HCT116 (cell line): ENCODE results near the gene MAPK8IP3. TPM values are rescaled to one million over a fixed set of nuclear protein-coding genes. Genes with fewer than 3 reads are reported as not detected.

Experiments used
- ATAC-seq: fragments of 200-7000 bp; cut with Tn5 transposase; 2 replicates; pipeline ENCODE4 v1.9.1; 2020; ENCODE audit warnings: mild to moderate bottlenecking, moderate library complexity
- BruUV-seq: library from RNA; stranded (reverse); fragments of 400-500 nt; replicated peaks from 2 replicates; lab custom pipeline; 2021; lab: Mats Ljungman, UMichigan
- CTCF ChIA-PET: fragments of 300-600 bp; sonication (Branson Sonifier 250); formaldehyde crosslinking; loops from one replicate; lab custom pipeline; 2021; ENCODE audit warnings: antibody characterized with exemption; lab: Charles Lee
- POLR2A ChIA-PET: fragments of 300-600, 350-600 bp; sonication (Branson Sonifier 250); formaldehyde crosslinking; loops from one replicate; lab custom pipeline; 2021; ENCODE audit warnings: antibody characterized with exemption; lab: Charles Lee
- RAD21 ChIA-PET, 2 experiments: fragments of 300-600 bp; sonication (Branson Sonifier 250); formaldehyde crosslinking; loops; one replicate each; lab custom pipeline; 2023; ENCODE audit warnings: low total read pairs in 2 of 2; ENCODE audit not compliant: uncharacterized antibody in 2 of 2, unreplicated experiment in 2 of 2, low non-redundant PET in 1 of 2; lab: Charles Lee
- DNase-seq: peaks from one replicate; pipeline ENCODE4 v3.0.0-alpha.2; 2010; ENCODE audit warnings: low read depth, low spot score
- H2AFZ ChIP-seq: fragments of 200-600 bp; shearing (Covaris generic), sonication (generic); 2 replicates; pipeline ENCODE4 v1.6.1; 2017; ENCODE audit warnings: low read depth, mixed run types, mixed read lengths, antibody characterized with exemption, low read length; ENCODE audit not compliant: poor library complexity, severe bottlenecking
- H3K27ac ChIP-seq: 2 replicates; pipeline ENCODE4 v1.5.1; 2012; ENCODE audit warnings: low read depth, low read length
- H3K27me3 ChIP-seq: fragments of 200-600 bp; sonication (generic); 2 replicates; pipeline ENCODE4 v1.6.1; 2016; ENCODE audit warnings: mixed run types, low read length, mixed read lengths; ENCODE audit not compliant: insufficient read depth
- H3K36me3 ChIP-seq, 2 experiments: fragments of 200-500 bp in 1 of 2; fragments of 200-600 bp in 1 of 2; sonication (Bioruptor generic) in 1 of 2; sonication (generic) in 1 of 2; 2 replicates each; pipeline versions ENCODE4 v1.5.1 to v1.6.1; 2014 to 2016; ENCODE audit warnings: low read length in 2 of 2, inconsistent platforms in 1 of 2, mixed read lengths in 1 of 2, mixed run types in 1 of 2; ENCODE audit not compliant: insufficient read depth in 2 of 2, control insufficient read depth in 1 of 2
- H3K4me1 ChIP-seq, 2 experiments: fragments of 200-600 bp in 1 of 2; sonication (generic) in 1 of 2; 2 replicates each; pipeline versions ENCODE4 v1.5.1 to v1.6.1; 2012 to 2017; ENCODE audit warnings: low read length in 2 of 2, inconsistent platforms in 1 of 2, mild to moderate bottlenecking in 1 of 2, mixed read lengths in 1 of 2, mixed run types in 1 of 2, moderate library complexity in 1 of 2; ENCODE audit not compliant: insufficient read depth in 2 of 2, control insufficient read depth in 1 of 2
- H3K4me2 ChIP-seq: fragments of 200-600 bp; sonication (generic); 2 replicates; pipeline ENCODE4 v1.6.1; 2017; ENCODE audit warnings: mixed run types, low read length, mixed read lengths
- H3K4me3 ChIP-seq, 2 experiments: fragments of 200-600 bp in 1 of 2; sonication (generic) in 1 of 2; replicated peaks in 1 of 2; 2 replicates each; pipeline ENCODE4 v1.5.1; 2011 to 2016; ENCODE audit warnings: low read length in 2 of 2, control low read depth in 1 of 2, low read depth in 1 of 2, mild to moderate bottlenecking in 1 of 2, mixed read lengths in 1 of 2, mixed run types in 1 of 2
- H3K79me2 ChIP-seq: fragments of 200-600 bp; sonication (generic); 2 replicates; pipeline ENCODE4 v1.6.1; 2017; ENCODE audit warnings: mild to moderate bottlenecking, mixed run types, low read length, moderate library complexity, mixed read lengths; ENCODE audit not compliant: insufficient read depth
- H3K9ac ChIP-seq: fragments of 200-600 bp; sonication (generic); 2 replicates; pipeline ENCODE4 v1.6.1; 2016; ENCODE audit warnings: low read length, mixed read lengths
- H3K9me2 ChIP-seq: fragments of 200-600 bp; sonication (generic), shearing (Covaris generic); 2 replicates; pipeline ENCODE4 v1.6.1; 2017; ENCODE audit warnings: mixed run types, mild to moderate bottlenecking, moderate library complexity; ENCODE audit not compliant: insufficient read depth
- H3K9me3 ChIP-seq, 2 experiments: fragments of 200-500 bp in 1 of 2; fragments of 200-600 bp in 1 of 2; sonication (Bioruptor generic) in 1 of 2; sonication (generic) in 1 of 2; 2 replicates each; pipeline ENCODE4 v1.6.1; 2014 to 2017; ENCODE audit warnings: low read length in 2 of 2, mixed read lengths in 2 of 2, inconsistent platforms in 1 of 2, low read depth in 1 of 2, mild to moderate bottlenecking in 1 of 2, mixed run types in 1 of 2, moderate library complexity in 1 of 2; ENCODE audit not compliant: control insufficient read depth in 1 of 2, insufficient read depth in 1 of 2
- H4K20me1 ChIP-seq: fragments of 200-600 bp; sonication (generic), shearing (Covaris generic); 2 replicates; pipeline ENCODE4 v1.6.1; 2017; ENCODE audit warnings: mixed run types, mild to moderate bottlenecking, moderate library complexity; ENCODE audit not compliant: insufficient read depth
- CBX3 ChIP-seq: IDR thresholded peaks from 2 replicates; pipeline ENCODE4 v1.6.1; 2012; ENCODE audit warnings: low read depth
- CEBPB ChIP-seq: IDR thresholded peaks from 2 replicates; pipeline ENCODE4 v1.6.1; 2012; ENCODE audit warnings: low read depth
- ELF1 ChIP-seq: IDR thresholded peaks from 2 replicates; pipeline ENCODE4 v1.6.1; 2012; ENCODE audit warnings: low read depth, borderline replicate concordance
- EZH2 ChIP-seq: fragments of 200-600 bp; sonication (generic); IDR thresholded peaks from 2 replicates; pipeline ENCODE4 v1.6.1; 2017; ENCODE audit warnings: antibody characterized with exemption, mixed run types
- EZH2phosphoT487 ChIP-seq: fragments of 200-600 bp; IDR thresholded peaks from 2 replicates; pipeline ENCODE4 v1.6.1; 2018; ENCODE audit warnings: antibody characterized with exemption, borderline replicate concordance
- FOSL1 ChIP-seq: IDR thresholded peaks from 2 replicates; pipeline ENCODE4 v1.6.1; 2012; ENCODE audit warnings: low read depth
- JUND ChIP-seq: IDR thresholded peaks from 2 replicates; pipeline ENCODE4 v1.6.1; 2012
- MAX ChIP-seq: IDR thresholded peaks from 2 replicates; pipeline ENCODE4 v1.6.1; 2012
- RAD21 ChIP-seq: IDR thresholded peaks from 2 replicates; pipeline ENCODE4 v1.6.1; 2012; ENCODE audit warnings: low read depth, mild to moderate bottlenecking
- SIN3A ChIP-seq: IDR thresholded peaks from 2 replicates; pipeline ENCODE4 v1.6.1; 2012; ENCODE audit warnings: low read depth
- SRF ChIP-seq: IDR thresholded peaks from 2 replicates; pipeline ENCODE4 v1.6.1; 2012; ENCODE audit warnings: low read depth
- TCF7L2 ChIP-seq: IDR thresholded peaks from 2 replicates; pipeline ENCODE4 v1.7.0; 2011; ENCODE audit warnings: borderline replicate concordance, inconsistent platforms; ENCODE audit not compliant: insufficient read depth, insufficient read length; ENCODE audit errors: extremely low read depth
- YY1 ChIP-seq: IDR thresholded peaks from 2 replicates; pipeline ENCODE4 v1.6.1; 2011; ENCODE audit warnings: low read length, low read depth, moderate library complexity, mild to moderate bottlenecking; ENCODE audit not compliant: insufficient replicate concordance; ENCODE audit errors: extremely low read depth
- ZBTB33 ChIP-seq: IDR thresholded peaks from 2 replicates; pipeline ENCODE4 v1.6.1; 2011; ENCODE audit warnings: mild to moderate bottlenecking, low read length, moderate library complexity; ENCODE audit not compliant: insufficient replicate concordance; ENCODE audit errors: extremely low read depth
- intact Hi-C: fragments of 100-400 bp; cut with micrococcal nuclease; formaldehyde crosslinking; loops from 2 replicates; pipeline ENCODE4 v1.10.0; 2022
- total RNA-seq: library from RNA; stranded (reverse); gene quantifications from one replicate; pipeline ENCODE4 v1.2.1, GENCODE V29; 2021; ENCODE audit not compliant: unreplicated experiment
- TF ChIP-seq, protein P1 (sequence below): IDR thresholded peaks from 2 replicates; pipeline ENCODE4 v1.6.1; 2012

The MAPK8IP3 gene
- total RNA-seq, 1 experiment from 2014 or later, result 75.3 TPM

GRCh38 chr16:1792836-1793577 is 87.0 kb downstream of the MAPK8IP3 start:
- no peak overlapping the region for H3K27ac ChIP-seq

GRCh38 chr16:1793578-1794220 is 87.7 kb downstream of the MAPK8IP3 start, which contains the start of gene IGFALS:
Gene IGFALS (minus strand): TSS chr16:1793705. CDS start chr16:1793652, 53 bp downstream.
- DNase-seq, result no peak
- intact Hi-C loops, result no loop called here
- Histone ChIP-seq H3K27me3 (no peaks in the 10 kb centered on the region), H4K20me1 (no peaks in the 10 kb centered on the region), H3K4me1 (no peaks in the 10 kb centered on the region), H3K4me3 (no peak within 1 kb of the TSS), H3K9me2 (no peaks in the 10 kb centered on the region), H3K9me3 (no peaks in the 10 kb centered on the region), H3K4me2 (no peak within 1 kb of the TSS), H3K27ac (no peak within 1 kb of the TSS), H2AFZ (no peak within 1 kb of the TSS), H3K36me3 (no peaks in the 10 kb centered on the region), H3K79me2 (no peaks in the 10 kb centered on the region), H3K9ac (no peak within 1 kb of the TSS)
- ChIA-PET CTCF (no interaction called here), POLR2A (no interaction called here), RAD21 (no interaction called here)
- ATAC-seq, result no peak
- no TSS peak for BruUV-seq
- TF ChIP-seq EZH2phosphoT487, result no peak
- TF ChIP-seq SIN3A, result no peak
- no peak for TF ChIP-seq TCF7L2
- no peak for TF ChIP-seq FOSL1
- no peak for TF ChIP-seq ZBTB33
- no peak for TF ChIP-seq SRF
- TF ChIP-seq CEBPB, result no peak
- TF ChIP-seq MAX, result no peak
- no peak for TF ChIP-seq JUND
- TF ChIP-seq, protein P1, sequence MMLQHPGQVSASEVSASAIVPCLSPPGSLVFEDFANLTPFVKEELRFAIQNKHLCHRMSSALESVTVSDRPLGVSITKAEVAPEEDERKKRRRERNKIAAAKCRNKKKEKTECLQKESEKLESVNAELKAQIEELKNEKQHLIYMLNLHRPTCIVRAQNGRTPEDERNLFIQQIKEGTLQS, result no peak
- no peak for TF ChIP-seq RAD21
- TF ChIP-seq YY1, result no peak
- TF ChIP-seq ELF1, result no peak
- TF ChIP-seq EZH2, result no peak

More at GRCh38 chr16:1792836-1793577, 87.0 kb downstream of the MAPK8IP3 start:
- no peak for ATAC-seq
- no peaks in the 10 kb centered on the region for H3K4me1 ChIP-seq
- no peak overlapping the region for H2AFZ ChIP-seq
- H3K36me3 ChIP-seq, result no peaks in the 10 kb centered on the region; a peak in 1 of 4 replicates
- no peak for DNase-seq
- no peaks in the 10 kb centered on the region for H3K79me2 ChIP-seq
- POLR2A ChIA-PET, result no interaction called here
- TF ChIP-seq FOSL1 (no peak), TCF7L2 (no peak), SRF (no peak), EZH2phosphoT487 (no peak), YY1 (no peak), CBX3 (no peak), CEBPB (no peak)
- intact Hi-C loops, result no loop called here
- H3K4me2 ChIP-seq, result no peak overlapping the region
- no peak overlapping the region for H3K9ac ChIP-seq
- H3K9me2 ChIP-seq, result no peaks in the 10 kb centered on the region
- no peak overlapping the region for H3K4me3 ChIP-seq
- RAD21 ChIA-PET, result no interaction called here
- no peaks in the 10 kb centered on the region for H3K9me3 ChIP-seq
- no TSS peak for BruUV-seq
- H3K27me3 ChIP-seq, result no peaks in the 10 kb centered on the region
- no peaks in the 10 kb centered on the region for H4K20me1 ChIP-seq
- CTCF ChIA-PET, result no interaction called here
